Stimulated activated CD4-positive, alpha-beta T cell treated with anti-CD3 and anti-CD28 coated beads, TNF-alpha, amount 100 ng/mL, for 48 hours (primary cell): ENCODE measurements around the gene NNMT.

Source experiments
- DNase-seq, 3 donors: peaks; one replicate each; pipeline ENCODE4 v3.0.0-alpha.2; 2020; ENCODE audit warnings: low read depth in 3 of 3

The NNMT gene

GRCh38 chr11:114348200-114349191 lies 52.3 kb downstream of the NNMT start:
- DNase-seq: peak in 1 of 3 donors; percentile 23

GRCh38 chr11:114350022-114350421 lies 53.8 kb downstream of the NNMT start:
- DNase-seq: no peak

GRCh38 chr11:114353443-114353842 lies 57.2 kb downstream of the NNMT start:
- no peak for DNase-seq

GRCh38 chr11:114354076-114354475 lies 57.9 kb downstream of the NNMT start:
- DNase-seq: no peak

GRCh38 chr11:114358716-114359115 lies 62.5 kb downstream of the NNMT start:
- DNase-seq: no peak

- no peak for DNase-seq
Observed at GRCh38 chr11:114359342-114359741, 63.1 kb downstream of the NNMT start.

GRCh38 chr11:114362326-114362725 lies 66.1 kb downstream of the NNMT start:
- DNase-seq: no peak

GRCh38 chr11:114362958-114363357 lies 66.8 kb downstream of the NNMT start:
- no peak for DNase-seq
